NCI-H187 (cell line): Measurements from ENCODE around the gene MYO15A.

Experiments used
- DNase-seq, 2 experiments: peaks; one replicate each; lab custom pipeline; 2025; lab: John Stamatoyannopoulos, UW

MYO15A gene

GRCh38 chr17:18108401-18109312, at the start of gene MYO15A:
Gene MYO15A (plus strand): TSS chr17:18108756. CDS start chr17:18118801, 10,045 bp downstream.
- no peak for DNase-seq

- DNase-seq = no peak
Measured at GRCh38 chr17:18059283-18059682, 49.3 kb upstream of the MYO15A start.

- no peak for DNase-seq
Measured at GRCh38 chr17:18064053-18064452, 44.5 kb upstream of the MYO15A start.

GRCh38 chr17:18065546-18065945, 43.0 kb upstream of the MYO15A start:
- no peak for DNase-seq

GRCh38 chr17:18066866-18067265, 41.7 kb upstream of the MYO15A start:
- peak in 1 of 2 experiments; percentile 1 for DNase-seq

GRCh38 chr17:18069101-18069500, 39.5 kb upstream of the MYO15A start:
- no peak for DNase-seq

GRCh38 chr17:18070861-18071340, 37.7 kb upstream of the MYO15A start:
- DNase-seq = no peak

GRCh38 chr17:18071751-18072150, 36.8 kb upstream of the MYO15A start:
- DNase-seq = no peak

- no peak for DNase-seq
Measured at GRCh38 chr17:18074566-18075272, 33.8 kb upstream of the MYO15A start.

GRCh38 chr17:18076936-18077335, 31.6 kb upstream of the MYO15A start:
- no peak for DNase-seq

GRCh38 chr17:18079543-18079942, 29.0 kb upstream of the MYO15A start:
- no peak for DNase-seq

- DNase-seq = no peak
Measured at GRCh38 chr17:18084256-18084655, 24.3 kb upstream of the MYO15A start.

GRCh38 chr17:18087610-18088491, 20.7 kb upstream of the MYO15A start, which contains the start of gene DRG2:
Gene DRG2 (plus strand): TSS chr17:18087948. CDS start chr17:18088024, 76 bp downstream.
- peak; percentile 46 to 65 for DNase-seq

- no peak for DNase-seq
Measured at GRCh38 chr17:18089613-18090012, 18.9 kb upstream of the MYO15A start.

- DNase-seq = no peak
Measured at GRCh38 chr17:18093616-18094408, 14.7 kb upstream of the MYO15A start.

GRCh38 chr17:18094409-18094807, 14.1 kb upstream of the MYO15A start:
- no peak for DNase-seq

GRCh38 chr17:18099516-18099915, 9.0 kb upstream of the MYO15A start:
- DNase-seq = no peak

- DNase-seq = no peak
Measured at GRCh38 chr17:18100616-18101015, 7.9 kb upstream of the MYO15A start.

GRCh38 chr17:18101828-18102227, 6.7 kb upstream of the MYO15A start:
- DNase-seq = no peak

- no peak for DNase-seq
Measured at GRCh38 chr17:18102640-18103039, 5.9 kb upstream of the MYO15A start.

GRCh38 chr17:18105027-18105426, 3.5 kb upstream of the MYO15A start:
- no peak for DNase-seq
